ENCODE measurements around the gene RPH3AL.

The RPH3AL gene

GRCh38 chr17:350706-351448, 1.7 kb downstream of the RPH3AL start:
- ATAC-seq: peak; percentile 75
- TF ChIP-seq PATZ1 (CRISPR knock-in tag; IDR thresholded peaks at IDR 0.05; ENCODE audit: borderline replicate concordance) (no peak), ARNTL (CRISPR knock-in tag; IDR thresholded peaks at IDR 0.05; ENCODE audit: borderline replicate concordance, low read depth) (no peak), TSHZ2 (CRISPR knock-in tag; IDR thresholded peaks at IDR 0.05) (no peak), ZC3H10 (CRISPR knock-in tag; IDR thresholded peaks at IDR 0.05) (no peak), BACH2 (CRISPR knock-in tag; IDR thresholded peaks at IDR 0.05; ENCODE audit: borderline replicate concordance) (no peak), ISL1 (CRISPR knock-in tag; IDR thresholded peaks at IDR 0.05) (no peak), ZFP3 (CRISPR knock-in tag; IDR thresholded peaks at IDR 0.05) (no peak), TCF4 (CRISPR knock-in tag; IDR thresholded peaks at IDR 0.05; ENCODE audit: borderline replicate concordance) (no peak), TOX (CRISPR knock-in tag; IDR thresholded peaks at IDR 0.05; ENCODE audit: borderline replicate concordance) (no peak), SNAI2 (CRISPR knock-in tag; IDR thresholded peaks at IDR 0.05) (no peak), CSRNP3 (CRISPR knock-in tag; IDR thresholded peaks at IDR 0.05) (no peak), RARB (CRISPR knock-in tag; IDR thresholded peaks at IDR 0.05) (no peak), POU6F1 (CRISPR knock-in tag; IDR thresholded peaks at IDR 0.05; ENCODE audit: borderline replicate concordance, low read depth) (no peak), ESRRG (CRISPR knock-in tag; IDR thresholded peaks at IDR 0.05) (no peak), ZNF8 (CRISPR knock-in tag; IDR thresholded peaks at IDR 0.05) (no peak), ZNF70 (CRISPR knock-in tag; IDR thresholded peaks at IDR 0.05) (no peak), CREB5 (CRISPR knock-in tag; IDR thresholded peaks at IDR 0.05; ENCODE audit: low read depth) (no peak), ZFP30 (CRISPR knock-in tag; IDR thresholded peaks at IDR 0.05) (no peak), OSR1 (CRISPR knock-in tag; IDR thresholded peaks at IDR 0.05) (no peak)

GRCh38 chr17:349666-350065, 2.9 kb downstream of the RPH3AL start:
- ATAC-seq: no peak

More at GRCh38 chr17:349666-350065, 2.9 kb downstream of the RPH3AL start:
- TF ChIP-seq OSR1 (CRISPR knock-in tag; IDR thresholded peaks at IDR 0.05) (no peak), CREB5 (CRISPR knock-in tag; IDR thresholded peaks at IDR 0.05; ENCODE audit: low read depth) (no peak), BACH2 (CRISPR knock-in tag; IDR thresholded peaks at IDR 0.05; ENCODE audit: borderline replicate concordance) (no peak), PPARA (CRISPR knock-in tag; IDR thresholded peaks at IDR 0.05; ENCODE audit: borderline replicate concordance) (no peak), ZNF70 (CRISPR knock-in tag; IDR thresholded peaks at IDR 0.05) (no peak), ZNF565 (CRISPR knock-in tag; conservative IDR thresholded peaks at IDR 0.05; ENCODE audit: low read depth) (no peak), ZFP3 (CRISPR knock-in tag; IDR thresholded peaks at IDR 0.05) (no peak), CSDC2 (CRISPR knock-in tag; IDR thresholded peaks at IDR 0.05) (no peak), POU6F1 (CRISPR knock-in tag; IDR thresholded peaks at IDR 0.05; ENCODE audit: borderline replicate concordance, low read depth) (no peak), PATZ1 (CRISPR knock-in tag; IDR thresholded peaks at IDR 0.05; ENCODE audit: borderline replicate concordance) (no peak), ZNF8 (CRISPR knock-in tag; IDR thresholded peaks at IDR 0.05) (no peak), TCF4 (CRISPR knock-in tag; IDR thresholded peaks at IDR 0.05; ENCODE audit: borderline replicate concordance) (no peak)
